HepG2 (cell line): ENCODE results near the gene HAND1. TPM values are rescaled to one million over a fixed set of nuclear protein-coding genes. Genes with fewer than 3 reads are reported as not detected.

ENCODE experiments used
- ATAC-seq: fragments of 200-7000 bp; cut with Tn5 transposase; 3 replicates; pipeline ENCODE4 v1.9.1; 2020; ENCODE audit warnings: mild to moderate bottlenecking, moderate library complexity
- BruUV-seq: library from RNA; stranded (reverse); fragments of 400-500 nt; replicated peaks from 2 replicates; lab custom pipeline; 2021; lab: Mats Ljungman, UMichigan
- CTCF ChIA-PET: fragments of 300-600 bp; formaldehyde crosslinking; extraction: SDS; loops from one replicate; lab custom pipeline; 2021; ENCODE audit warnings: low total read pairs, inconsistent platforms, low intra/inter-chr PET ratio; lab: Yijun Ruan, JAX
- POLR2A ChIA-PET: fragments of 350-600 bp; sonication (Branson Sonifier 250); formaldehyde crosslinking; loops from one replicate; lab custom pipeline; 2020; ENCODE audit warnings: antibody characterized with exemption, inconsistent platforms; lab: Yijun Ruan, JAX
- DNase-seq: peaks from one replicate; pipeline ENCODE4 v3.0.0-alpha.2; 2015; ENCODE audit warnings: low spot score
- FAIRE-seq: peaks from 3 replicates; lab custom pipeline; 2011; peaks lifted over from hg19 to GRCh38; lab: Jason Lieb, UNC
- H2AFZ ChIP-seq: one replicate; pipeline ENCODE4 v1.6.1; 2011; ENCODE audit warnings: low read length, inconsistent platforms
- H3K27ac ChIP-seq: fragments of 300-600 bp; 3 replicates; pipeline ENCODE4 v1.8.0; 2011; ENCODE audit warnings: mixed run types, mild to moderate bottlenecking, mixed read lengths, low read length, inconsistent platforms; ENCODE audit not compliant: insufficient read depth; ENCODE audit errors: extremely low read length
- H3K27me3 ChIP-seq, 2 experiments: fragments of 200-600 bp in 1 of 2; 2 replicates in 1 of 2; 3 replicates in 1 of 2; pipeline versions ENCODE4 v1.6.0 to v1.8.0; 2011; ENCODE audit warnings: low read length in 2 of 2, mild to moderate bottlenecking in 2 of 2, moderate library complexity in 2 of 2, inconsistent platforms in 1 of 2; ENCODE audit not compliant: insufficient read depth in 2 of 2, control insufficient read depth in 1 of 2
- H3K36me3 ChIP-seq, 2 experiments: fragments of 200-600 bp in 1 of 2; replicated peaks in 1 of 2; 2 replicates in 1 of 2; 3 replicates in 1 of 2; pipeline versions ENCODE4 v1.5.1 to v1.8.0; 2011; ENCODE audit warnings: low read length in 2 of 2, inconsistent platforms in 1 of 2; ENCODE audit not compliant: insufficient read depth in 2 of 2, control insufficient read depth in 1 of 2
- H3K4me1 ChIP-seq: 2 replicates; pipeline ENCODE4 v1.5.1; 2012; ENCODE audit warnings: low read length, inconsistent platforms; ENCODE audit not compliant: insufficient read depth
- H3K4me2 ChIP-seq: 2 replicates; pipeline ENCODE4 v1.6.0; 2011; ENCODE audit warnings: low read depth, low read length, inconsistent platforms
- H3K4me3 ChIP-seq, 3 experiments: fragments of 200-600 bp in 1 of 3; sonication (generic), shearing (Covaris generic) in 1 of 3; replicated peaks in 1 of 3; 2 replicates each; pipeline ENCODE4 v1.5.1; 2011 to 2016; ENCODE audit warnings: low read length in 3 of 3, inconsistent platforms in 2 of 3, low read depth in 2 of 3, mild to moderate bottlenecking in 2 of 3, control low read depth in 1 of 3, mixed read lengths in 1 of 3; ENCODE audit not compliant: insufficient read depth in 1 of 3
- H3K79me2 ChIP-seq: one replicate; pipeline ENCODE4 v1.6.1; 2011; ENCODE audit warnings: low read length, inconsistent platforms; ENCODE audit not compliant: insufficient read depth
- H3K9ac ChIP-seq: 2 replicates; pipeline ENCODE4 v1.6.0; 2011; ENCODE audit warnings: mild to moderate bottlenecking, low read depth, low read length, inconsistent platforms; ENCODE audit not compliant: insufficient read depth
- H3K9me3 ChIP-seq: 2 replicates; pipeline ENCODE4 v1.5.1; 2012; ENCODE audit warnings: mild to moderate bottlenecking, low read length
- H4K20me1 ChIP-seq: 2 replicates; pipeline ENCODE4 v1.6.0; 2011; ENCODE audit warnings: inconsistent platforms, mild to moderate bottlenecking, low read length, moderate library complexity; ENCODE audit not compliant: insufficient read depth
- ETV6 ChIP-seq: sonication (generic); formaldehyde crosslinking; conservative IDR thresholded peaks from 2 replicates; pipeline ENCODE4 v1.4.0; 2020; ENCODE audit warnings: missing genetic modification reagents
- HMGXB3 ChIP-seq: sonication (generic); formaldehyde crosslinking; IDR thresholded peaks from 2 replicates; pipeline ENCODE4 v1.4.0; 2020; ENCODE audit warnings: missing genetic modification reagents, borderline replicate concordance
- HMGXB4 ChIP-seq, 2 experiments: sonication (generic) in 1 of 2; formaldehyde crosslinking in 1 of 2; IDR thresholded peaks; 2 replicates each; pipeline versions ENCODE4 v1.4.0 to v1.6.1; 2018 to 2020; ENCODE audit warnings: missing genetic modification reagents in 2 of 2, borderline replicate concordance in 1 of 2, low read depth in 1 of 2, mild to moderate bottlenecking in 1 of 2, missing biosample characterization in 1 of 2
- MTF1 ChIP-seq: sonication (generic); formaldehyde crosslinking; IDR thresholded peaks from 2 replicates; pipeline ENCODE4 v1.5.0; 2020; ENCODE audit warnings: missing genetic modification reagents
- PAWR ChIP-seq: sonication (generic); formaldehyde crosslinking; IDR thresholded peaks from 2 replicates; pipeline ENCODE4 v1.4.0; 2020; ENCODE audit warnings: missing genetic modification reagents, mild to moderate bottlenecking, borderline replicate concordance
- TBX3 ChIP-seq: fragments of 450-650 bp; IDR thresholded peaks from 2 replicates; pipeline ENCODE4 v1.6.1; 2017; ENCODE audit warnings: antibody characterized with exemption, mild to moderate bottlenecking, inconsistent platforms, borderline replicate concordance
- ZFAT ChIP-seq: sonication (generic); formaldehyde crosslinking; conservative IDR thresholded peaks from 2 replicates; pipeline ENCODE4 v1.8.1; 2023; ENCODE audit warnings: missing genetic modification reagents, inconsistent platforms
- ZMYM3 ChIP-seq: sonication (generic); formaldehyde crosslinking; IDR thresholded peaks from 2 replicates; pipeline ENCODE4 v1.5.1; 2020; ENCODE audit warnings: mild to moderate bottlenecking, missing genetic modification reagents
- ZNF563 ChIP-seq: sonication (generic); formaldehyde crosslinking; IDR thresholded peaks from 2 replicates; pipeline ENCODE4 v1.8.0; 2022; ENCODE audit warnings: mild to moderate bottlenecking, moderate library complexity, missing genetic modification reagents
- WGBS: methylation state at CpG from one replicate; pipeline ENCODE4 v1.1.6; 2017; ENCODE audit warnings: low lambda C conversion rate; 5-methylcytosine and 5-hydroxymethylcytosine counted together
- in situ Hi-C: cut with HindIII; loops from 2 replicates; pipeline ENCODE4 v1.10.0; 2017; ENCODE audit warnings: low pct_unique_long_range_greater_than_20kb; ENCODE audit not compliant: extremely low pct_ligation_motif_present
- intact Hi-C: fragments of 100-400 bp; cut with micrococcal nuclease; formaldehyde crosslinking; loops from one replicate; pipeline ENCODE4 v1.10.0; 2022; ENCODE audit not compliant: unreplicated experiment
- polyA plus RNA-seq, 8 experiments: library from polyadenylated mRNA; depleted of rRNA in 3 of 8; stranded (reverse) in 7 of 8; unstranded in 1 of 8; fragments of >200 nt; fragmentation: Illumina TruSeq in 4 of 8; extraction: Trizol in 4 of 8; gene quantifications; 2 replicates each; pipeline versions ENCODE4 v1.2.1 to v1.2.3, GENCODE V29; 2011 to 2016; ENCODE audit warnings: low read depth in 4 of 8, missing spikeins in 1 of 8, mixed read lengths in 1 of 8; ENCODE audit not compliant: insufficient read depth in 1 of 8
- total RNA-seq, 5 experiments: library from RNA; depleted of rRNA; stranded (reverse); fragments of >200 nt; fragmentation: Illumina TruSeq; extraction: Trizol; gene quantifications; 2 replicates each; pipeline ENCODE4 v1.2.3, GENCODE V29; 2016; ENCODE audit warnings: low read depth in 1 of 5
- TF ChIP-seq, protein P1 (sequence below): fragments of 450-650 bp; IDR thresholded peaks from 2 replicates; pipeline ENCODE4 v1.6.1; 2017
- TF ChIP-seq, protein P2 (sequence below): sonication (generic); formaldehyde crosslinking; IDR thresholded peaks from 2 replicates; pipeline ENCODE4 v1.4.0; 2020; ENCODE audit warnings: mild to moderate bottlenecking, missing genetic modification reagents
- TF ChIP-seq, protein P3 (sequence below): sonication (generic); formaldehyde crosslinking; IDR thresholded peaks from 2 replicates; pipeline ENCODE4 v1.5.0; 2020; ENCODE audit warnings: mild to moderate bottlenecking, low read depth, missing genetic modification reagents, borderline replicate concordance
- TF ChIP-seq, protein P4 (sequence below): sonication (generic); formaldehyde crosslinking; conservative IDR thresholded peaks from 2 replicates; pipeline ENCODE4 v1.4.0; 2020; ENCODE audit warnings: missing genetic modification reagents

Gene HAND1
- total and polyA plus RNA-seq, 2 of the 13 experiments (the other 11 are each of a cell fraction or from before 2014, with no cell fraction given), result not detected

DNA sequence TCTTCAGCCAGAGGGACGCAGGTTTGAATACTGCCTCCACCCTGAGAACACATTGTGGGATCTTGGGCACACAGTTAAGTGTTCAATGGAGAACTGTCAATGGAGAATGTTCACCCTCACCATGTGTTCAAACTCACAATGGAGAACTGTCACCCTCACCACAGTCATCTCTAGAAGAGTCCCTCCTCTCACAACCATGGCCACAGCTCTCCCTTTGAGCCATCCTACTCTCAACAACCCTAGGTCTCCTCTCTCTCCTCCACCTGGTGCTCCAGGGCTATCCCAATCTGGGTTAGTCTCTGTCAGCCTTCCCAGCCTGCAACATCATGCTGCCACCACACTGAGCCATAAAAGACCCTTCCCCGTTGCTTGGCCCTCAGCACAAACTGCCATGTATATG, 36.3 kb upstream of the HAND1 start:
- Histone ChIP-seq H3K36me3 (no peaks in the 10 kb centered on the region), H3K79me2 (no peaks in the 10 kb centered on the region), H3K27ac (no peak overlapping the region), H3K4me3 (no peak overlapping the region), H4K20me1 (no peaks in the 10 kb centered on the region), H3K9ac (no peak overlapping the region), H2AFZ (no peak overlapping the region), H3K27me3 (peaks cover 0 to 10% of the 10 kb centered on the region in 2 experiments; a peak in 2 of 5 replicates), H3K9me3 (no peaks in the 10 kb centered on the region), H3K4me2 (no peak overlapping the region), H3K4me1 (no peaks in the 10 kb centered on the region)
- WGBS, result 0% methylated on average over 2 of the region's 2 CpGs
- no TSS peak for BruUV-seq
- intact Hi-C loops (no loop called here), in situ Hi-C loops (no loop called here)
- DNase-seq (no peak), ATAC-seq (no peak), FAIRE-seq (no peak)
- ChIA-PET CTCF (no interaction called here), POLR2A (no interaction called here)
- no peak for TF ChIP-seq HMGXB4 (CRISPR knock-in tag; IDR thresholded peaks at IDR 0.05; ENCODE audit: borderline replicate concordance in 1 of 2, low read depth in 1 of 2)
- no peak for TF ChIP-seq ETV6
- TF ChIP-seq, protein P1, sequence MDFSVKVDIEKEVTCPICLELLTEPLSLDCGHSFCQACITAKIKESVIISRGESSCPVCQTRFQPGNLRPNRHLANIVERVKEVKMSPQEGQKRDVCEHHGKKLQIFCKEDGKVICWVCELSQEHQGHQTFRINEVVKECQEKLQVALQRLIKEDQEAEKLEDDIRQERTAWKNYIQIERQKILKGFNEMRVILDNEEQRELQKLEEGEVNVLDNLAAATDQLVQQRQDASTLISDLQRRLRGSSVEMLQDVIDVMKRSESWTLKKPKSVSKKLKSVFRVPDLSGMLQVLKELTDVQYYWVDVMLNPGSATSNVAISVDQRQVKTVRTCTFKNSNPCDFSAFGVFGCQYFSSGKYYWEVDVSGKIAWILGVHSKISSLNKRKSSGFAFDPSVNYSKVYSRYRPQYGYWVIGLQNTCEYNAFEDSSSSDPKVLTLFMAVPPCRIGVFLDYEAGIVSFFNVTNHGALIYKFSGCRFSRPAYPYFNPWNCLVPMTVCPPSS, result no peak
- no peak for TF ChIP-seq MTF1 (CRISPR knock-in tag)
- no peak for TF ChIP-seq ZNF563 (CRISPR knock-in tag)
- no peak for TF ChIP-seq PAWR (CRISPR knock-in tag)
- no peak for TF ChIP-seq ZFAT (CRISPR knock-in tag)
- TF ChIP-seq HMGXB3, result no peak
- no peak for TF ChIP-seq TBX3
- no peak for TF ChIP-seq ZMYM3 (CRISPR knock-in tag)
- TF ChIP-seq, protein P2, sequence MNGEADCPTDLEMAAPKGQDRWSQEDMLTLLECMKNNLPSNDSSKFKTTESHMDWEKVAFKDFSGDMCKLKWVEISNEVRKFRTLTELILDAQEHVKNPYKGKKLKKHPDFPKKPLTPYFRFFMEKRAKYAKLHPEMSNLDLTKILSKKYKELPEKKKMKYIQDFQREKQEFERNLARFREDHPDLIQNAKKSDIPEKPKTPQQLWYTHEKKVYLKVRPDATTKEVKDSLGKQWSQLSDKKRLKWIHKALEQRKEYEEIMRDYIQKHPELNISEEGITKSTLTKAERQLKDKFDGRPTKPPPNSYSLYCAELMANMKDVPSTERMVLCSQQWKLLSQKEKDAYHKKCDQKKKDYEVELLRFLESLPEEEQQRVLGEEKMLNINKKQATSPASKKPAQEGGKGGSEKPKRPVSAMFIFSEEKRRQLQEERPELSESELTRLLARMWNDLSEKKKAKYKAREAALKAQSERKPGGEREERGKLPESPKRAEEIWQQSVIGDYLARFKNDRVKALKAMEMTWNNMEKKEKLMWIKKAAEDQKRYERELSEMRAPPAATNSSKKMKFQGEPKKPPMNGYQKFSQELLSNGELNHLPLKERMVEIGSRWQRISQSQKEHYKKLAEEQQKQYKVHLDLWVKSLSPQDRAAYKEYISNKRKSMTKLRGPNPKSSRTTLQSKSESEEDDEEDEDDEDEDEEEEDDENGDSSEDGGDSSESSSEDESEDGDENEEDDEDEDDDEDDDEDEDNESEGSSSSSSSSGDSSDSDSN, result no peak
- TF ChIP-seq, protein P3, sequence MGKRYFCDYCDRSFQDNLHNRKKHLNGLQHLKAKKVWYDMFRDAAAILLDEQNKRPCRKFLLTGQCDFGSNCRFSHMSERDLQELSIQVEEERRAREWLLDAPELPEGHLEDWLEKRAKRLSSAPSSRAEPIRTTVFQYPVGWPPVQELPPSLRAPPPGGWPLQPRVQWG, result no peak
- TF ChIP-seq, protein P4, sequence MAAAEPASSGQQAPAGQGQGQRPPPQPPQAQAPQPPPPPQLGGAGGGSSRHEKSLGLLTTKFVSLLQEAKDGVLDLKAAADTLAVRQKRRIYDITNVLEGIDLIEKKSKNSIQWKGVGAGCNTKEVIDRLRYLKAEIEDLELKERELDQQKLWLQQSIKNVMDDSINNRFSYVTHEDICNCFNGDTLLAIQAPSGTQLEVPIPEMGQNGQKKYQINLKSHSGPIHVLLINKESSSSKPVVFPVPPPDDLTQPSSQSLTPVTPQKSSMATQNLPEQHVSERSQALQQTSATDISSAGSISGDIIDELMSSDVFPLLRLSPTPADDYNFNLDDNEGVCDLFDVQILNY (CRISPR knock-in tag), result no peak
